HG02588 (cell line): ENCODE results near the gene DCAKD.

Experiments
- ATAC-seq: cut with Tn5 transposase; IDR thresholded peaks from one replicate; pipeline ENCODE4 v1.9.1; 2021; ENCODE audit warnings: mild to moderate bottlenecking, moderate library complexity; ENCODE audit not compliant: unreplicated experiment

DCAKD gene, protein sequence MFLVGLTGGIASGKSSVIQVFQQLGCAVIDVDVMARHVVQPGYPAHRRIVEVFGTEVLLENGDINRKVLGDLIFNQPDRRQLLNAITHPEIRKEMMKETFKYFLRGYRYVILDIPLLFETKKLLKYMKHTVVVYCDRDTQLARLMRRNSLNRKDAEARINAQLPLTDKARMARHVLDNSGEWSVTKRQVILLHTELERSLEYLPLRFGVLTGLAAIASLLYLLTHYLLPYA

DNA sequence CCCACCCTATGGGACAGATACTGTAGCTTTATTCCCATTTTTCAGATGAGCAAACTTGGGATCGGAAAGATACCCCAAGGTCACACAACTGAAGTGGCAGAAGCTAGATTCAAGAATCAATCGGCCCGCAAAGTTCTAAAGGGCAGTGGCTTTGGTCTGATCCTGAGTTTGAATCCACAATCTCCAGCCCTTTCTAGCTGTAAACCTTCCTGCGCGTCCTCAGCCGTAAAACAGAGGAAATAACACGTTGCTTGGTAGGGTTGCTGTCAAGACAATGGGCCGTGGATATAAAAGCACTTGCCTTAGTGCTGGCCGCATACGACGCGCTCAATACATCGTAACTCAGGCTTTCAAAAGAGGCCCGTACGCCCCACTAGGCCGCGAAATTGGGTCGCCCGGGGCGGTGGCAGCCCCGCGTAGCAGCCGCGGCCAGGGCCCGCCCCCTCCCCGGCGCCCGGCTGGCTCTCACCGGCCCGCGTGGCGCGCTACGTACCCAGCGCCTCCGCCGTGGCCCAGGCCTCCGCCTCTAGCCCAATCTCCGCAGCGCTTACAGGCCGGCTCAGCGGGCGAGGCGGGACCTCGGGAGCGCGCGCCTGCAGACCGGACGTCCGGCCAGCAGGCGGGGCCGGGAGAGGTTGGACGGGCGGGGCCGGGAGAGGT lies at the start of gene DCAKD:
DCAKD (minus strand) TSS at position 573 of the 660 bp plus-strand sequence. CDS start 16,747 bp downstream, outside the sequence.
- ATAC-seq, result peak; percentile 88

GRCh38 chr17:45098869-45099616 lies 47.6 kb upstream of the DCAKD start:
- ATAC-seq, result no peak

DNA sequence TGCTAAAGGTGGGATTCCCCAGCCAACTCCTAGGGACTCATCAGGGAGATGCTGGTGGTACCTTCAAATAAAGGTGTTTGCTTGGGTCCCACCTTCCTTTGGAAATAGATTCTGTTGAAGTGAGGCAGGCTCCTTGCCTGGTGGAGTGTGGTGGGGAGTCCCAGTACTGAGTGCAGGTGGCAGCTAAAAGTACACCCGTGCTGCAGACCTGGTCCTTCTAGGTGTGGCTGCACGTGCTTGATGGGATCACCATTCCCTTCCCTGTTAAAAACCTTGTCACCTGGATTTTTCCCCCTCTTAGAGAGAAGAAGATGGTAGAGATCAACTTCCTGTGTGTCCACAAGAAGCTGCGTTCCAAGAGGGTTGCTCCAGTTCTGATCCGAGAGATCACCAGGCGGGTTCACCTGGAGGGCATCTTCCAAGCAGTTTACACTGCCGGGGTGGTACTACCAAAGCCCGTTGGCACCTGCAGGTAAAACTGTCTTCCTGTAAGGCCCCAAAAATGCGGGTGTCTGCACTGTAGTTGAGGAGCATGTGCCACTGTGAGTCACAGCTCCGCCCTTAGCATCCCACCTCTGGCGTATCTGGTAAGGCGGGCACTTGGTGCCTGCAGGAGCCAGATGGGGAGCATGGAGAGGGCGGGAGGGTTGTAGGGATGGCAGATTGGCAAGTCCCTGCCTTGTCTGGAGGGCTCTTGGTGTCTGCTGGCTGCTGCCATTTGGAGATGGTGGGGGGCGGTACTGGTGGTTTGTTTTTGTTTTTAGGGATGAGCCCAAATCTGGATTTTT lies 46.8 kb upstream of the DCAKD start:
- ATAC-seq, result no peak

GRCh38 chr17:45096926-45097325 lies 45.5 kb upstream of the DCAKD start:
- no peak for ATAC-seq

DNA sequence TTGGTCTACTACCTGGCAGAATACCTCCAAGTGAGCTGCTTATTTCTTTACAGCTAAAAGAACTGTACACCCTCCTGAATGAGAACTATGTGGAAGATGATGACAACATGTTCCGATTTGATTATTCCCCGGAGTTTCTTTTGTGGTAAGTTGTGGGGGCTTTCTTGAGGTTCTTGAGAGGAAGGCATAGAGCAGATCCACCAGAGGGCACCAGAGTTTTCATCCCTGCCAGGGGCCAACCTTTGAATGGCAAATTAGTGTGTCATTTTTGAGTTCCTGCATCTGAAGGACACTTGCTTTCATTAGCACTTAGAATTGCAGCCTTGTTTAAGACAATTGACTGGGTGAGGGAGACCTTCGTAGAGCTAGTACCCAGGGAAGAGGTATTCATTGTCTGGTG lies 44.7 kb upstream of the DCAKD start:
- no peak for ATAC-seq

- ATAC-seq, result no peak
Measured at GRCh38 chr17:45093444-45094110, 42.1 kb upstream of the DCAKD start.

GRCh38 chr17:45092911-45093430 lies 41.5 kb upstream of the DCAKD start:
- no peak for ATAC-seq

DNA sequence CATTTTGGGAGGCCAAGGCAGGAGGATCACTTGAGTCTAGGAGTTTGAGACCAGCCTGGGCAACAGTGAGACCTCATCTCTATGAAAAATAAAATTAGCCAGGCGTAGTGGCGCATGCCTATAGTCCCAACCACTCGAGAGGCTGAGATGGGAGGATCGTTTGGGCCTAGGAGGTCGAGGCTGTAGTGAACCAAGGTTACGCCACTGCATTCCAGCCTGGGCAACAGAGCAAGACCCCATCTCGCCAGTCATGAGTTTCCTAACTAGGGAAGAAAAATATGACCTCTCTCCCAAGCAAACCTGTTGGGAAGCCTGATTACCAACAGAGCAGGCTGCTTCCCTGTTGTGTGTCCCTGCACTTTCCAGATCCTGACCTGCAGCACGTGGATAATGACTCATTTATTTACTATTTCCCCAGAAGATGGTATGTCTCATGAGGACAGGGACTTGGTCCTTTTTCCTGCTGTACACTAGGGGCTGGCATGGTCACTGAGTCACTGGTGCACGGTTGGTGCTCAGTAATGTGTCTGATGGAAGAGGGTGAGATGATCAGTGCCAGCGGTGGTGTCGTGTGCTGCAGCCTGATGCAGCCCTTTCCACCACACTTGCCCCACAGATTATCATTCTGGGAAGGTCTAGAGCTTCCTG lies 40.5 kb upstream of the DCAKD start:
- no peak for ATAC-seq

DNA sequence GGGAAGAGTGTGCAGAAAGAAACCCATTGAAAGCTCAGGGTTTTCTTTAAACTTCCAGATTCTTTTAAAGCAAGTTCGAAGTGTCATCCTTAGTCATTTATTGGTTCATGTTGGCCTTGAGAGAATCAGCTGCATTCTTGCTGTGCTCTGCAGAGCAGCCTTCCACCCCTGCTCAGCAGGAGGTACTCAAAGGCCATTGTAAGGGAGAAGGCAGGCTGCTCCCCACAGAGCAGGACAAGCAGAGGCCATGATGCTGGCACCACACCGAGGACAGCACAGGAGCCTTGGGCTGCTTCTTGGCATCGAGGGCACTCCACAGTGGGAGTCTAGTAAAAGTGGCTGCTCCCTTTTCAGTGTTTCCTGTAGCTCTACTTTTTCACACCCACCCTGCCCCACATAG lies 39.3 kb upstream of the DCAKD start:
- ATAC-seq, result no peak

DNA sequence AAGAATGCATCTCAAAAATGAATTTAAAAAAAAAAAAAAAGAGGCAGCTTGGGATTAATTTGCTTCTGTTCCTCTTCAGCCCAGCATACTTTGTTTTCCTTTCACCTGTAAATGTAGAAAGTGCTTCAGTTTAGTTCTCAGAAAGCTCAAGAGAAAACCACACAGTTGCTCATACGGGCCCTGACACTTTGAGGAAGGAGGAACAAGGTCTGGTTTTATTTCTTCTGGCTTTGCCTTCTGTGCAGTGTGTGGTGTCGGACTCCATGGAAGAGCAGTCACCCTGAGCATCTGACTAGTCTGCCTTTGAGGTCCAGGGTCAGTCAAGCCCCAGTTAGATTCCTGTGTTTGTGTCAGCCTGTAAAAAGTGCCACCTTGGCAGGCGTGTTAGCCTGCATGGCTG lies 37.3 kb upstream of the DCAKD start:
- ATAC-seq, result no peak

DNA sequence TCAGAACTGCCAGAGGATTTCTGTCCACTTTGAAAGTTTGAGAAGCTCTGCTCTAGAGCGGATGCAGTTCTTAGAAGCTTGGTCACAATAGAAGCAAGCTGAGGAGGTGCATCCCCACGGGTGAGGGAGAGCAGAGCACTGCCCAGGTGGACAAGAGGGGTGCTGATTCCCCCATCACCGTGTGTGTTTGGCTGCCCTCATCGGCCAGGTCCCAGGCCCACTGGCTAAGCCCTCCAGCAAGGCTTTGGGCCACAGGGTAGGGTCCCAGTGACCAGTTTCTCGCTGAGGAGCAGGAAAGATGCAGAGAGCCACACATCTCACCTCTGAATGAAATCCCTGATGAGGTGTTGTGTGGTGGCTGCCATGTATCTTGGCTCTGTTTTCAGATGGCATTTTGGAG lies 36.5 kb upstream of the DCAKD start:
- no peak for ATAC-seq

- ATAC-seq, result no peak
Measured at GRCh38 chr17:45087504-45087975, 36.1 kb upstream of the DCAKD start.

DNA sequence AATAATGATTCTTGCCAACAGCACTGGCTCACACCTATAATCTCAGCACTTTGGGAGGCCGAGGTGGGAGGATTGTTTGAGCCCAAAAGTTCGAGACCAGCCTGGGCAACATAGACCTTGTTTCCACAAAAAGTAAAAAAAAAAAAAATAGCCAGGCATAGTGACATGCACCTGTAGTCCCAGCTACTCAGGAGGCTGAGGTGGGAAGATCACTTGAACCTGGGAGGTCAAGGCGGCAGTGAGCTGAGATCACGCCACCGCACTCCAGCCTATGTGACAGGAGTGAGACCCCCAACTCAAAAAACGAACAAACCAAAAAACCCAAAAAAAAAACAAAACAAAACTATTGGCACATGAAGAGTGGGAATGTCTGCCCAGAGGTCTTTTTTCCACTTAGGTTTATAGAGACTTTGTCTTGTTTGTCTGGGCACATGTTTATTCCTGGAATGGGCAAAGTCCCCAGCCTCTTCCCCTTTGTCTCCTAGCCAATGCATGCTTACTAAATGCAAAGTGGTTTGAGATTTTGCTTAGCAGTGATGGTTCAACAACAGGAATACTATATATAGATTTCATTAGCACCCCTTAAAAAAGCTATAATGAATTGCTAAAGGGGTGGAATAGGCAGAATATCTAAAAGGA lies 35.6 kb upstream of the DCAKD start:
- ATAC-seq, result no peak

DNA sequence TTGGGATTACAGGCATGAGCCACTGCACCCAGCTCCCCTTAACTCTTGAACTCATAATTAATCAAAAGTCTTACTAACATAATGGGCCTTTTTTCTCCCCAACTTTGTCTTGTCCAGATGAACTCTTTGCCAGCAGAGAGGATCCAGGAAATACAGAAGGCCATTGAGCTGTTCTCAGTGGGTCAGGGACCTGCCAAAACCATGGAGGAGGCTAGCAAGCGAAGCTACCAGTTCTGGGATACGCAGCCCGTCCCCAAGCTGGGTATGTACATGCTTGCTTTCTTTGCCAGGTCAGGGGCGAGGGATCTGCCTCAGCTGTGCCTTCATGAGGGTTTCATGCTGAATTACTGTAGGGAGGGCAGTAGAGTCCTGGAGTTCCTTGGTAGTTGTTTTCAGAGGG lies 35.0 kb upstream of the DCAKD start:
- no peak for ATAC-seq

DNA sequence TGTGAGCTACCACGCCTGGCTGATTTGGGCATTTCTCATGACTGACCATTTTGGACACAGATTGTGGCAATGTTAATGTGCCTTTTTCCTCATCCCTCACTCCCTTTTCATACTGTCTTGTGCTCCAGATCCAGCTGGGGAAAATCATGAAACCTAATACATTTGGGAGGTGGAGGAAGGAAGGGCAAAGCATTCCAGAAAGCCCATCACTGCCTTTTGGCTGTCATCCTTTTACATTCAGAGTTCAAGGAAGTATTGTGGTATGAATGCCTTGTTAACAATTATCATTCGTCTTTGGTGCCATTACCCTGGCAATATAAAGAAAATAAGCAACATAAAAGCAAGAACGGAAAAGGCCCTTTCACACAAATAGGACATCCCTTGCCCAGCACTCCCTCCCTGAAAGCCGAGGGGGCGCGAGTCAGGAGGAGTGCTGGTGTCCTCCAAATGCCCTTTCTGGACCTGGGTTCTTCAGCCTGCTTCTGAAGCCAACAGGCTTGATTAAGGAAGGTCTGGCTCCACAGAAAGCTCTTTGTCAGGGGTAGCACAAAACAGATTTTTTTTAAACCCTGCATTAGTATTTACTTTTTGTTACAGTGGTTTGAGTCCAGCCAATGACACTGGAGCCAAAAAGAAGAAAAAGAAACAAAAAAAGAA lies 29.7 kb upstream of the DCAKD start:
- ATAC-seq, result no peak

DNA sequence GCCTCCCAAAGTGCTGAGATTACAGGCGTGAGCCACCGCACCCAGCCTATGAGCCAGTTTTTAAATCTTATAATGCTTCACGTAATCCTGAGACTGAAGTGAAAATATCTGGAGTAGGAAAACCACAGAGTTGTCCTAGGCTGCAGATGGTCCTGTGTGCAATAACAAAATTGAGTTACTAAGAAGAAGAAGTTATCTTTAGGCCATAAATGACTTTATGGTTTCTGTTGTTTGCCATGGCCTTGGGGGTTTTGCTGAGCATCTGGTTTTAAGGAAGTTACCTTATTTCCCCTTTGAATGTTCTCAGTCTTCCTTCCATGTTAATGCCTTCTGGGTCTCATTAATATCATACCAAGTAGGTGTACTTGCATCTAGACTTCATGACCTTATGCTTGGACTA lies 26.2 kb upstream of the DCAKD start:
- ATAC-seq, result no peak

DNA sequence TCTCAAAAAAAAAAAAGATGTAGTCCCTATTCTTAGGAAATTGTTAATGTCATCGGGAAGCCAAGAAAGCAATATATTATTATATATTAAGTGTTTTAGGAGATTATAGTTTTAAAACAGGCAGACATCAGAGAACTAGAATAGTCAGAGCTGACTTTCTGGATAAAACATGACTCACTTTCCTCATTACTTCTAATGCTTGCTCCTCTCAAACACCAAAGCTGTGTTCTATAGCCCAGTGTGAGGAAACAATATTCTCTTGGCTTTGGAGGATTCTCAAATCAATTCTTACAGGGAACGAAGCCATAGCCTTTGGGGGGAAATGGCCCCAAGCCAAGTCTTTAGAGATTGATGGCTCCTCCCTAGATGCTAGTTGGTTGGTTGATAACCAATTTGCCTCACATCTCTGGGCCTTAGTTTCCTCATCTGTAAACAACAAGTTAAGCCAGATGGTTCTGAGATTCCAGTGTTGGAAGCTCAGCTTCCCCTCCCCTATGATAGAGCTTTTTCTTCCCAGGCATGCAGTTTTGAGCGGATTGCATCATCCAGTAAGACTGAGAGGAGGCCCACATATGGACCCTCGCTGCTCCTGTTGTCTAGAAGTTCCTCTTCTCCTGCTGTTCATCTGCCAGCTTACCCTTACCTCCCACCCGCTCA lies 22.1 kb upstream of the DCAKD start:
- no peak for ATAC-seq

GRCh38 chr17:45070809-45071208 lies 19.4 kb upstream of the DCAKD start:
- no peak for ATAC-seq
